SK-N-SH treated with all-trans-retinoic acid at 6 μM for 48 hours (cell line): ENCODE results near the gene IFRD2.

Source experiments
- ATAC-seq: fragments of 200-7000 bp; cut with Tn5 transposase; 3 replicates; pipeline ENCODE4 v1.9.1; 2020; ENCODE audit warnings: mild to moderate bottlenecking, moderate library complexity
- ARNTL ChIP-seq: fragments of 450-650 bp; formaldehyde crosslinking; IDR thresholded peaks from 2 replicates; pipeline ENCODE4 v1.5.0; 2020; ENCODE audit warnings: low read depth, mild to moderate bottlenecking, moderate library complexity, borderline replicate concordance
- BACH2 ChIP-seq: fragments of 250-450 bp; sonication (Bioruptor Pico); IDR thresholded peaks from 2 replicates; pipeline ENCODE4 v1.9.0; 2021; ENCODE audit warnings: mild to moderate bottlenecking, borderline replicate concordance
- CREB5 ChIP-seq: fragments of 250-450 bp; sonication (Bioruptor Pico); IDR thresholded peaks from 2 replicates; pipeline ENCODE4 v1.5.1; 2020; ENCODE audit warnings: low read depth, mild to moderate bottlenecking, moderate library complexity
- CSDC2 ChIP-seq: fragments of 250-450 bp; sonication (Bioruptor Pico); IDR thresholded peaks from 2 replicates; pipeline ENCODE4 v1.5.0; 2020; ENCODE audit warnings: mild to moderate bottlenecking, moderate library complexity
- ESRRG ChIP-seq: fragments of 250-450 bp; sonication (Bioruptor Pico); IDR thresholded peaks from 2 replicates; pipeline ENCODE4 v1.6.1; 2021; ENCODE audit warnings: mild to moderate bottlenecking
- GLIS3 ChIP-seq: fragments of 250-450 bp; sonication (Bioruptor Pico); IDR thresholded peaks from 2 replicates; pipeline ENCODE4 v1.5.0; 2020; ENCODE audit warnings: mild to moderate bottlenecking, moderate library complexity
- ISL1 ChIP-seq: fragments of 250-450 bp; sonication (Bioruptor Pico); IDR thresholded peaks from 2 replicates; pipeline ENCODE4 v2.1.2; 2022; ENCODE audit warnings: mild to moderate bottlenecking, moderate library complexity
- OSR1 ChIP-seq: fragments of 250-450 bp; sonication (Bioruptor Pico); IDR thresholded peaks from 2 replicates; pipeline ENCODE4 v1.8.0; 2022; ENCODE audit warnings: moderate library complexity, mild to moderate bottlenecking, inconsistent platforms
- PATZ1 ChIP-seq: fragments of 250-450 bp; sonication (Bioruptor Pico); IDR thresholded peaks from 2 replicates; pipeline ENCODE4 v1.8.0; 2020; ENCODE audit warnings: mild to moderate bottlenecking, moderate library complexity, borderline replicate concordance
- PPARA ChIP-seq: fragments of 250-450 bp; sonication (Bioruptor Pico); IDR thresholded peaks from 2 replicates; pipeline ENCODE4 v1.5.0; 2020; ENCODE audit warnings: mild to moderate bottlenecking, borderline replicate concordance
- RARB ChIP-seq: fragments of 250-450 bp; sonication (Bioruptor Pico); IDR thresholded peaks from 2 replicates; pipeline ENCODE4 v1.8.0; 2021; ENCODE audit warnings: mild to moderate bottlenecking, moderate library complexity
- SNAI2 ChIP-seq: fragments of 250-450 bp; sonication (Bioruptor Pico); IDR thresholded peaks from 2 replicates; pipeline ENCODE4 v1.5.0; 2020; ENCODE audit warnings: mild to moderate bottlenecking, moderate library complexity
- TCF4 ChIP-seq: fragments of 250-450 bp; sonication (Bioruptor Pico); IDR thresholded peaks from 2 replicates; pipeline ENCODE4 v1.8.0; 2021; ENCODE audit warnings: mild to moderate bottlenecking, moderate library complexity, borderline replicate concordance
- TOX ChIP-seq: fragments of 250-450 bp; sonication (Bioruptor Pico); IDR thresholded peaks from 2 replicates; pipeline ENCODE4 v1.8.0; 2021; ENCODE audit warnings: mild to moderate bottlenecking, moderate library complexity, borderline replicate concordance
- TSHZ2 ChIP-seq: fragments of 250-450 bp; sonication (Bioruptor Pico); IDR thresholded peaks from 2 replicates; pipeline ENCODE4 v1.5.0; 2020; ENCODE audit warnings: mild to moderate bottlenecking, moderate library complexity
- ZC3H10 ChIP-seq: fragments of 250-450 bp; sonication (Bioruptor Pico); IDR thresholded peaks from 2 replicates; pipeline ENCODE4 v1.5.1; 2021; ENCODE audit warnings: mild to moderate bottlenecking, moderate library complexity
- ZFP3 ChIP-seq: fragments of 250-450 bp; sonication (Bioruptor Pico); IDR thresholded peaks from 2 replicates; pipeline ENCODE4 v1.5.0; 2020; ENCODE audit warnings: mild to moderate bottlenecking, moderate library complexity
- ZFP30 ChIP-seq: fragments of 450-650 bp; formaldehyde crosslinking; IDR thresholded peaks from 2 replicates; pipeline ENCODE4 v1.5.0; 2022; ENCODE audit warnings: mild to moderate bottlenecking, moderate library complexity
- ZNF565 ChIP-seq: fragments of 450-650 bp; formaldehyde crosslinking; conservative IDR thresholded peaks from 2 replicates; pipeline ENCODE4 v1.5.0; 2020; ENCODE audit warnings: low read depth, mild to moderate bottlenecking, moderate library complexity
- ZNF70 ChIP-seq: fragments of 450-650 bp; formaldehyde crosslinking; IDR thresholded peaks from 2 replicates; pipeline ENCODE4 v1.5.0; 2020; ENCODE audit warnings: mild to moderate bottlenecking, moderate library complexity
- ZNF8 ChIP-seq: fragments of 450-650 bp; formaldehyde crosslinking; IDR thresholded peaks from 2 replicates; pipeline ENCODE4 v1.5.0; 2020; ENCODE audit warnings: mild to moderate bottlenecking, moderate library complexity

The IFRD2 gene

GRCh38 chr3:50294492-50295403 lies 2.5 kb upstream of the IFRD2 start:
- ATAC-seq = no peak
- TF ChIP-seq TSHZ2 (CRISPR knock-in tag) = no peak
- no peak for TF ChIP-seq ZFP30 (CRISPR knock-in tag)
- TF ChIP-seq PPARA (CRISPR knock-in tag) = no peak
- no peak for TF ChIP-seq ZNF8 (CRISPR knock-in tag)
- no peak for TF ChIP-seq TCF4
- no peak for TF ChIP-seq ESRRG (CRISPR knock-in tag)
- TF ChIP-seq RARB (CRISPR knock-in tag) = no peak
- no peak for TF ChIP-seq CREB5 (CRISPR knock-in tag)
- TF ChIP-seq GLIS3 = no peak
- TF ChIP-seq ISL1 = no peak
- TF ChIP-seq OSR1 (CRISPR knock-in tag) = no peak
- TF ChIP-seq BACH2 (CRISPR knock-in tag) = no peak

- TF ChIP-seq ZFP3 (CRISPR knock-in tag) = no peak
- TF ChIP-seq CREB5 (CRISPR knock-in tag) = no peak
- no peak for TF ChIP-seq TOX (CRISPR knock-in tag)
- no peak for TF ChIP-seq ESRRG (CRISPR knock-in tag)
- TF ChIP-seq CSDC2 (CRISPR knock-in tag) = no peak
- TF ChIP-seq SNAI2 (CRISPR knock-in tag) = no peak
- TF ChIP-seq RARB (CRISPR knock-in tag) = no peak
- TF ChIP-seq ZNF8 (CRISPR knock-in tag) = no peak
- no peak for ATAC-seq
These were observed 1.9 kb upstream of the IFRD2 start for GRCh38 chr3:50294089-50294488.

- ATAC-seq = no peak
- TF ChIP-seq GLIS3 (no peak), OSR1 (CRISPR knock-in tag) (no peak), CREB5 (CRISPR knock-in tag) (no peak), ZFP3 (CRISPR knock-in tag) (no peak), ZFP30 (CRISPR knock-in tag) (no peak), TOX (CRISPR knock-in tag) (no peak), ZNF70 (CRISPR knock-in tag) (no peak), ISL1 (no peak)
These were observed 1.0 kb upstream of the IFRD2 start for GRCh38 chr3:50293079-50293801.

GRCh38 chr3:50290161-50290641 lies 2.0 kb downstream of the IFRD2 start:
- ATAC-seq = no peak
- no peak for TF ChIP-seq ZFP30 (CRISPR knock-in tag)
- no peak for TF ChIP-seq ZNF565 (CRISPR knock-in tag)
- TF ChIP-seq ESRRG (CRISPR knock-in tag) = no peak
- TF ChIP-seq ZNF70 (CRISPR knock-in tag) = no peak
- TF ChIP-seq ARNTL (CRISPR knock-in tag) = no peak
- no peak for TF ChIP-seq RARB (CRISPR knock-in tag)
- TF ChIP-seq PATZ1 (CRISPR knock-in tag) = no peak
- no peak for TF ChIP-seq ZC3H10
- no peak for TF ChIP-seq OSR1 (CRISPR knock-in tag)
- TF ChIP-seq TOX (CRISPR knock-in tag) = no peak
- no peak for TF ChIP-seq TSHZ2 (CRISPR knock-in tag)
- no peak for TF ChIP-seq TCF4
